ENCODE measurements around the gene HEXIM2. TPM values are rescaled to one million over a fixed set of nuclear protein-coding genes. Genes with fewer than 3 reads are reported as not detected.

HEXIM2 gene
- total RNA-seq, 4 donors from 2014 or later = 3.0 to 11.6 (median 7.6) TPM; not detected in 1

DNA sequence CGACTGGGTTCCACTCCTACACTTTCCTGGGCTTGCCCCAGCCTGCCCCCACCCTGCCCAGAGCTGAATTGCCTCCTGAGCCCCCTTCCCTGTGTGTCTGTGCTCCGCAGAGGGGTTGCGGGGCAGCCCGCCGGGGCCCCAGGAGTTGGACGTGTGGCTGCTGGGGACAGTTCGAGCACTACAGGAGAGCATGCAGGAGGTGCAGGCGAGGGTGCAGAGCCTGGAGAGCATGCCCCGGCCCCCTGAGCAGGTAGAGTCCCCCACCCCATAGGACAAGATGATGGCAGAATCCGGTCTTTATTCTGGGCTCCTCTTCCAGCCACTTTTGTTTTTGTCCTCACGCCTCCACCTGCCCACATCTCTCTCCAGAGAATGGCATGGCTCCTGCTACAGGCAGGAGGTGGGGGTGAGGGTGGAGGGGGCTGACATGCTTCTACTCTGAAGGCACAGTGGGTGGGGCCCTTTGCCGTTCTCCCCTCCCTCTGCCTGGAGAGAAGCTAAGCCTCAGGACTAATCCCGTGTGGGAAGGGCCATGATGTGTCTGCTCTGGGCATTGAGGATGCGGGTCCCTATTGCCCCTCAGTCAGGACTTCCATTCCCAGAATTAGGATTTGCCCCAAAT, 22.7 kb upstream of the HEXIM2 start:
- no peak for DNase-seq
- Histone ChIP-seq H3K27me3 (no peaks in the 10 kb centered on the region), H3K9me3 (no peaks in the 10 kb centered on the region), H3K4me3 (no peak overlapping the region), H3K4me1 (peaks cover 0 to 5% of the 10 kb centered on the region in 2 donors), H3K27ac (no peak overlapping the region), H3K36me3 (no peaks in the 10 kb centered on the region)
- intact Hi-C loops (cut with DNase I; ENCODE audit: low total_unique reads) = loop anchor here (5.0 kb wide), 1 partner anchor 58 kb away; no protein-coding TSS in a partner anchor
- TF ChIP-seq, protein P1, sequence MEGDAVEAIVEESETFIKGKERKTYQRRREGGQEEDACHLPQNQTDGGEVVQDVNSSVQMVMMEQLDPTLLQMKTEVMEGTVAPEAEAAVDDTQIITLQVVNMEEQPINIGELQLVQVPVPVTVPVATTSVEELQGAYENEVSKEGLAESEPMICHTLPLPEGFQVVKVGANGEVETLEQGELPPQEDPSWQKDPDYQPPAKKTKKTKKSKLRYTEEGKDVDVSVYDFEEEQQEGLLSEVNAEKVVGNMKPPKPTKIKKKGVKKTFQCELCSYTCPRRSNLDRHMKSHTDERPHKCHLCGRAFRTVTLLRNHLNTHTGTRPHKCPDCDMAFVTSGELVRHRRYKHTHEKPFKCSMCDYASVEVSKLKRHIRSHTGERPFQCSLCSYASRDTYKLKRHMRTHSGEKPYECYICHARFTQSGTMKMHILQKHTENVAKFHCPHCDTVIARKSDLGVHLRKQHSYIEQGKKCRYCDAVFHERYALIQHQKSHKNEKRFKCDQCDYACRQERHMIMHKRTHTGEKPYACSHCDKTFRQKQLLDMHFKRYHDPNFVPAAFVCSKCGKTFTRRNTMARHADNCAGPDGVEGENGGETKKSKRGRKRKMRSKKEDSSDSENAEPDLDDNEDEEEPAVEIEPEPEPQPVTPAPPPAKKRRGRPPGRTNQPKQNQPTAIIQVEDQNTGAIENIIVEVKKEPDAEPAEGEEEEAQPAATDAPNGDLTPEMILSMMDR (IDR thresholded peaks at IDR 0.05) = no peak
- TF ChIP-seq POLR2A (IDR thresholded peaks at IDR 0.05) = no peak

GRCh38 chr17:45139533-45139920, 22.1 kb upstream of the HEXIM2 start:
- TF ChIP-seq POLR2A (IDR thresholded peaks at IDR 0.05) = no peak
- TF ChIP-seq, protein P1 (IDR thresholded peaks at IDR 0.05) = no peak
- Histone ChIP-seq H3K4me3 (no peak overlapping the region), H3K36me3 (no peaks in the 10 kb centered on the region), H3K27me3 (no peaks in the 10 kb centered on the region), H3K27ac (no peak overlapping the region), H3K9me3 (no peaks in the 10 kb centered on the region), H3K4me1 (peaks cover 0 to 4% of the 10 kb centered on the region in 2 donors)
- intact Hi-C loops (cut with DNase I; ENCODE audit: low total_unique reads) = loop anchor here (5.0 kb wide), 1 partner anchor 58 kb away; no protein-coding TSS in a partner anchor
- no peak for DNase-seq

- Histone ChIP-seq H3K9me3 (no peaks in the 10 kb centered on the region), H3K36me3 (no peaks in the 10 kb centered on the region), H3K27me3 (no peaks in the 10 kb centered on the region), H3K4me1 (peaks cover 5 to 7% of the 10 kb centered on the region in 2 donors), H3K27ac (peak overlapping the region; percentile 94 to 99), H3K4me3 (peak overlapping the region; percentile 33 to 46)
- intact Hi-C loops (cut with DNase I; ENCODE audit: low total_unique reads) = no loop called here
- no peak for DNase-seq
- TF ChIP-seq, protein P1 (IDR thresholded peaks at IDR 0.05) = no peak
- no peak for TF ChIP-seq POLR2A (IDR thresholded peaks at IDR 0.05)
These were observed 18.5 kb upstream of the HEXIM2 start for GRCh38 chr17:45143094-45143670.

GRCh38 chr17:45143767-45144198, 17.9 kb upstream of the HEXIM2 start:
- no peaks in the 10 kb centered on the region for H3K36me3 ChIP-seq
- TF ChIP-seq, protein P1 (IDR thresholded peaks at IDR 0.05) = no peak
- peak in 1 of 2 donors; percentile 49 for TF ChIP-seq POLR2A (IDR thresholded peaks at IDR 0.05)
- intact Hi-C loops (cut with DNase I; ENCODE audit: low total_unique reads) = no loop called here

More at GRCh38 chr17:45143767-45144198, 17.9 kb upstream of the HEXIM2 start:
- H3K9me3 ChIP-seq = no peaks in the 10 kb centered on the region
- peak overlapping the region; percentile 94 to 99 for H3K27ac ChIP-seq
- peaks cover 5 to 7% of the 10 kb centered on the region in 2 donors for H3K4me1 ChIP-seq
- H3K27me3 ChIP-seq = no peaks in the 10 kb centered on the region
- peak; percentile 96 to 97 for DNase-seq
- peak overlapping the region; percentile 33 to 46 for H3K4me3 ChIP-seq
